Keratinocyte (primary cell): ENCODE data around the gene ACADVL.

Source experiments
- EZH2 ChIP-seq: IDR thresholded peaks from one replicate; pipeline ENCODE4 v1.6.1; 2012; ENCODE audit warnings: inconsistent platforms, mild to moderate bottlenecking, low read length, moderate library complexity
- TF ChIP-seq, protein P1 (sequence below), 3 experiments: IDR thresholded peaks in 1 of 3; conservative IDR thresholded peaks in 1 of 3; optimal IDR thresholded peaks in 1 of 3; 2 replicates in 2 of 3; 3 replicates in 1 of 3; pipeline versions ENCODE3 to v1.5.1; 2011; ENCODE audit warnings: low read length in 3 of 3, mild to moderate bottlenecking in 3 of 3, moderate library complexity in 2 of 3, control low read depth in 1 of 3, inconsistent platforms in 1 of 3; ENCODE audit not compliant: insufficient read depth in 2 of 3; ENCODE audit errors: extremely low read depth in 1 of 3

DNA sequence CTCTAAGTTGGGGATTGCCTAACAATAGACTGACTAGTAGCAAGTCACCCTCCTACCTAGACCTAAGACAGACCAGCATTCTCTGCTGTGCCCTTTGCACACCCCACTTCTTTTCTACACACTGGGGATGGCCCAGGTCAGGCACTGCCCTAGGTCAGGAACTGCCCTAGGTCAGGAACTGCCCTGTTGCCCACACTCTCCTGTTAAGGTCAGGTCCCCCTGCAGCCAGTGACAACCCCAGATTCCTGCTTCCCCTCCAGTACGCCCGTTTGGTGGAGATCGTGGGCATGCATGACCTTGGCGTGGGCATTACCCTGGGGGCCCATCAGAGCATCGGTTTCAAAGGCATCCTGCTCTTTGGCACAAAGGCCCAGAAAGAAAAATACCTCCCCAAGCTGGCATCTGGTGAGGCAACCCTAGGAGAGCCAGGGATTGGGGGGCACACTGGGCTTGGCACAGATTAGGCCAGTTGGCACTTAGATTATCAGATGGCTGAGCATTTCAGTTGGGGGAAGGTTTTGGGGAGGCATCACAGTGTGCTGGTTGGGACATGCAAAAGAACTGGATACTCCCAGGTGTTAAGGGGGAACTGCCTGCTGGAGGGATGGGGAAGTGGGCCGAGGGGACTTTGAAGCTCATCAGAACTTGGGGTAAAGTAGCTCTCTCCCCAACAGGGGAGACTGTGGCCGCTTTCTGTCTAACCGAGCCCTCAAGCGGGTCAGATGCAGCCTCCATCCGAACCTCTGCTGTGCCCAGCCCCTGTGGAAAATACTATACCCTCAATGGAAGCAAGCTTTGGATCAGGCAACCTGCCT is 1.7 kb downstream of the ACADVL start:
- TF ChIP-seq, protein P1, sequence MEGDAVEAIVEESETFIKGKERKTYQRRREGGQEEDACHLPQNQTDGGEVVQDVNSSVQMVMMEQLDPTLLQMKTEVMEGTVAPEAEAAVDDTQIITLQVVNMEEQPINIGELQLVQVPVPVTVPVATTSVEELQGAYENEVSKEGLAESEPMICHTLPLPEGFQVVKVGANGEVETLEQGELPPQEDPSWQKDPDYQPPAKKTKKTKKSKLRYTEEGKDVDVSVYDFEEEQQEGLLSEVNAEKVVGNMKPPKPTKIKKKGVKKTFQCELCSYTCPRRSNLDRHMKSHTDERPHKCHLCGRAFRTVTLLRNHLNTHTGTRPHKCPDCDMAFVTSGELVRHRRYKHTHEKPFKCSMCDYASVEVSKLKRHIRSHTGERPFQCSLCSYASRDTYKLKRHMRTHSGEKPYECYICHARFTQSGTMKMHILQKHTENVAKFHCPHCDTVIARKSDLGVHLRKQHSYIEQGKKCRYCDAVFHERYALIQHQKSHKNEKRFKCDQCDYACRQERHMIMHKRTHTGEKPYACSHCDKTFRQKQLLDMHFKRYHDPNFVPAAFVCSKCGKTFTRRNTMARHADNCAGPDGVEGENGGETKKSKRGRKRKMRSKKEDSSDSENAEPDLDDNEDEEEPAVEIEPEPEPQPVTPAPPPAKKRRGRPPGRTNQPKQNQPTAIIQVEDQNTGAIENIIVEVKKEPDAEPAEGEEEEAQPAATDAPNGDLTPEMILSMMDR (optimal IDR thresholded peaks at IDR 0.05 in 1 of 3, IDR thresholded peaks at IDR 0.05 in 1 of 3, conservative IDR thresholded peaks at IDR 0.05 in 1 of 3; ENCODE audit: extremely low read depth in 1 of 3, insufficient read depth in 2 of 3, low read length in 3 of 3): no peak
- no peak for TF ChIP-seq EZH2
